Small intestine (tissue), 7 donors: ENCODE results near the gene MICALL2. TPM values are rescaled to one million over a fixed set of nuclear protein-coding genes. Genes with fewer than 3 reads are reported as not detected.

Experiments
- DNase-seq, 2 donors: peaks; one replicate each; pipeline versions ENCODE4 v3.0.0 to v3.0.0-alpha.2; 2013
- FAIRE-seq: peaks from 2 replicates; lab custom pipeline; 2012; peaks lifted over from hg19 to GRCh38; lab: Jason Lieb, UNC
- H3K27ac ChIP-seq, 3 donors: one replicate each; pipeline ENCODE4 v1.5.1; 2013; ENCODE audit warnings: low read length in 2 of 3, mild to moderate bottlenecking in 2 of 3, control low read depth in 1 of 3, inconsistent platforms in 1 of 3, low read depth in 1 of 3, moderate library complexity in 1 of 3
- H3K27me3 ChIP-seq, 3 donors: one replicate each; pipeline ENCODE4 v1.6.1; 2013; ENCODE audit warnings: low read length in 3 of 3, inconsistent platforms in 1 of 3; ENCODE audit not compliant: control insufficient read depth in 3 of 3, insufficient read depth in 3 of 3
- H3K36me3 ChIP-seq, 3 donors: one replicate each; pipeline ENCODE4 v1.6.1; 2013; ENCODE audit warnings: low read length in 3 of 3, inconsistent platforms in 1 of 3, low read depth in 1 of 3, mild to moderate bottlenecking in 1 of 3, moderate library complexity in 1 of 3; ENCODE audit not compliant: control insufficient read depth in 3 of 3, insufficient read depth in 2 of 3
- H3K4me1 ChIP-seq, 3 donors: one replicate each; pipeline ENCODE4 v1.6.1; 2013; ENCODE audit warnings: low read length in 2 of 3, inconsistent platforms in 1 of 3, low read depth in 1 of 3, mild to moderate bottlenecking in 1 of 3, moderate library complexity in 1 of 3; ENCODE audit not compliant: control insufficient read depth in 3 of 3, insufficient read depth in 2 of 3
- H3K4me3 ChIP-seq, 3 donors: one replicate each; pipeline ENCODE4 v1.5.1; 2013; ENCODE audit warnings: low read length in 3 of 3, control low read depth in 1 of 3, inconsistent platforms in 1 of 3, low read depth in 1 of 3, mild to moderate bottlenecking in 1 of 3, moderate library complexity in 1 of 3
- H3K9me3 ChIP-seq, 2 donors: one replicate each; pipeline ENCODE4 v1.6.1; 2013; ENCODE audit warnings: low read depth in 1 of 2, low read length in 1 of 2; ENCODE audit not compliant: control insufficient read depth in 2 of 2, insufficient read depth in 1 of 2
- WGBS, 3 donors: extraction: QIAGEN DNeasy Blood & Tissue Kit; methylation state at CpG; one replicate each; pipeline ENCODE4 v1.1.7; 2013; 5-methylcytosine and 5-hydroxymethylcytosine counted together
- polyA plus RNA-seq, 4 donors: library from polyadenylated mRNA; stranded (reverse) in 3 of 4; unstranded in 1 of 4; fragments of 200-250 nt in 3 of 4; fragments of 120-200 nt in 1 of 4; gene quantifications; one replicate each; pipeline versions ENCODE4 v1.2.1 to v1.2.3, GENCODE V29; 2013
- donor health status: healthy with polysubstance abuse.
- donor health status: control.
- donor health status: control.
- donor health status: Bipolar disorder and iron deficiency.
- donor health status: healthy.

Gene MICALL2
- polyA plus RNA-seq, 4 donors, result 67.9 to 533 (median 264) TPM

- FAIRE-seq, result no peak
- H3K27ac ChIP-seq, result no peak overlapping the region
- no peak for DNase-seq
- no peaks in the 10 kb centered on the region for H3K27me3 ChIP-seq
- no peak overlapping the region for H3K4me3 ChIP-seq
- WGBS, 3 donors, result 95 to 96% (median 96%) methylated on average over 18 of the region's 18 CpGs
- peaks cover 22 to 96% (median 30%) of the 10 kb centered on the region in 3 donors for H3K36me3 ChIP-seq
- no peaks in the 10 kb centered on the region for H3K4me1 ChIP-seq
- H3K9me3 ChIP-seq, result no peaks in the 10 kb centered on the region
Measured at GRCh38 chr7:1489336-1489735, 30.1 kb upstream of the MICALL2 start.

DNA sequence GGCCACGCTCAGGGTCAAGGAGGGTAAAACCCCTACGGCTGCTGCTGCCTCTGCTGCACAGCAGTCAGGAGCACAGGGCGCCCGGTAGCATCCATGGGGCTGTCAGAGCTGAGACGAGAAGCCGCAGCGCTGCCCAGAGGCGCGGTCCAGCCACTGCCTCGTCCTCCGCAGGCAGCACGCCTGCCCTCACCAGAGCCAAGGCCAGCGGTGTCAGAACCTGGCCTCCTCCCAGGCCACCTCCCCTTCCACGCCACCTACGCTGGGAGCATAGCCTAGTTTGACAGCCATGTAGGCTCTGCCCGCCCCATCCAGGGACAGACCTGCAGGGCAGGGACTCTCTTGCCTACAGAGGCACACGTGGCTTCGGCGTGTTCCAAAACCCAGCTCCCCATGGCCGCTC, 28.7 kb upstream of the MICALL2 start:
- Histone ChIP-seq H3K27ac (no peak overlapping the region), H3K4me1 (no peaks in the 10 kb centered on the region), H3K27me3 (no peaks in the 10 kb centered on the region), H3K36me3 (peaks cover 29 to 96% (median 34%) of the 10 kb centered on the region in 3 donors), H3K4me3 (no peak overlapping the region), H3K9me3 (no peaks in the 10 kb centered on the region)
- FAIRE-seq (no peak), DNase-seq (no peak)
- 89 to 96% (median 91%) methylated on average over 15 to 20 of the region's 20 CpGs for WGBS, 3 donors

- Histone ChIP-seq H3K4me1 (no peaks in the 10 kb centered on the region), H3K27me3 (no peaks in the 10 kb centered on the region), H3K4me3 (no peak overlapping the region), H3K36me3 (peaks cover 30 to 97% (median 31%) of the 10 kb centered on the region in 3 donors), H3K27ac (no peak overlapping the region), H3K9me3 (no peaks in the 10 kb centered on the region)
- FAIRE-seq (no peak), DNase-seq (no peak)
- 90 to 96% (median 95%) methylated on average over 23 to 25 of the region's 25 CpGs for WGBS, 3 donors
Measured at GRCh38 chr7:1487466-1487865, 28.2 kb upstream of the MICALL2 start.

GRCh38 chr7:1486571-1486970, 27.3 kb upstream of the MICALL2 start:
- 94 to 96% (median 96%) methylated on average over 19 to 23 of the region's 23 CpGs for WGBS, 3 donors
- FAIRE-seq (no peak), DNase-seq (no peak)
- H3K4me3 ChIP-seq, result no peak overlapping the region
- no peaks in the 10 kb centered on the region for H3K9me3 ChIP-seq
- no peaks in the 10 kb centered on the region for H3K4me1 ChIP-seq
- H3K27ac ChIP-seq, result no peak overlapping the region
- no peaks in the 10 kb centered on the region for H3K27me3 ChIP-seq
- peaks cover 22 to 97% (median 27%) of the 10 kb centered on the region in 3 donors for H3K36me3 ChIP-seq

DNA sequence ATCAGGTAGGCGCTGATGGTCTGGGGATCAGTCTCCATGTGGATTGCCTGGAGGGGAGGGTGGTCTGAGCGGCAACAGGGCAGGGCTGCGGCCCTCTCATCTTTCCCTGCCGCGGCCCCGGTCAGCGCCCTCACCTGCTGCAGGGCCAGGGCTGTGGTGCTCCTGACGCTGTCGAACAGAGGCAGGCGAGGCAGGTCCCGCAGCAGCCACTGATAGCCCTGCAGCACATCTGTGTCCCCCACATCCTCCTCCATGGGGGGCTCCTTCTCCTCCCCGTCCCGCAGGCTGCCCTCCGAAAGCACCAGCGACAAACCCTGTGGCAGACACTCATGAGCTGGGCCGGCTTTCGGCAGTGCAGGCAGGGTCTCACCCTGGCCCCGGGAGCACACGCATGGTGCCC, 25.9 kb upstream of the MICALL2 start:
- H3K9me3 ChIP-seq, result no peaks in the 10 kb centered on the region
- no peak overlapping the region for H3K4me3 ChIP-seq
- DNase-seq (no peak), FAIRE-seq (no peak)
- H3K36me3 ChIP-seq, result peaks cover 28 to 97% (median 36%) of the 10 kb centered on the region in 3 donors
- H3K4me1 ChIP-seq, result no peaks in the 10 kb centered on the region
- H3K27me3 ChIP-seq, result no peaks in the 10 kb centered on the region
- no peak overlapping the region for H3K27ac ChIP-seq
- 97 to 99% (median 97%) methylated on average over 16 to 19 of the region's 19 CpGs for WGBS, 3 donors

GRCh38 chr7:1484569-1484968, 25.3 kb upstream of the MICALL2 start:
- H3K4me1 ChIP-seq, result no peaks in the 10 kb centered on the region
- H3K27ac ChIP-seq, result no peak overlapping the region
- no peaks in the 10 kb centered on the region for H3K9me3 ChIP-seq
- H3K27me3 ChIP-seq, result no peaks in the 10 kb centered on the region
- WGBS, 3 donors, result 91 to 95% (median 95%) methylated on average over 10 to 12 of the region's 12 CpGs
- DNase-seq (no peak), FAIRE-seq (no peak)
- H3K36me3 ChIP-seq, result peaks cover 31 to 97% (median 38%) of the 10 kb centered on the region in 3 donors
- H3K4me3 ChIP-seq, result no peak overlapping the region

DNA sequence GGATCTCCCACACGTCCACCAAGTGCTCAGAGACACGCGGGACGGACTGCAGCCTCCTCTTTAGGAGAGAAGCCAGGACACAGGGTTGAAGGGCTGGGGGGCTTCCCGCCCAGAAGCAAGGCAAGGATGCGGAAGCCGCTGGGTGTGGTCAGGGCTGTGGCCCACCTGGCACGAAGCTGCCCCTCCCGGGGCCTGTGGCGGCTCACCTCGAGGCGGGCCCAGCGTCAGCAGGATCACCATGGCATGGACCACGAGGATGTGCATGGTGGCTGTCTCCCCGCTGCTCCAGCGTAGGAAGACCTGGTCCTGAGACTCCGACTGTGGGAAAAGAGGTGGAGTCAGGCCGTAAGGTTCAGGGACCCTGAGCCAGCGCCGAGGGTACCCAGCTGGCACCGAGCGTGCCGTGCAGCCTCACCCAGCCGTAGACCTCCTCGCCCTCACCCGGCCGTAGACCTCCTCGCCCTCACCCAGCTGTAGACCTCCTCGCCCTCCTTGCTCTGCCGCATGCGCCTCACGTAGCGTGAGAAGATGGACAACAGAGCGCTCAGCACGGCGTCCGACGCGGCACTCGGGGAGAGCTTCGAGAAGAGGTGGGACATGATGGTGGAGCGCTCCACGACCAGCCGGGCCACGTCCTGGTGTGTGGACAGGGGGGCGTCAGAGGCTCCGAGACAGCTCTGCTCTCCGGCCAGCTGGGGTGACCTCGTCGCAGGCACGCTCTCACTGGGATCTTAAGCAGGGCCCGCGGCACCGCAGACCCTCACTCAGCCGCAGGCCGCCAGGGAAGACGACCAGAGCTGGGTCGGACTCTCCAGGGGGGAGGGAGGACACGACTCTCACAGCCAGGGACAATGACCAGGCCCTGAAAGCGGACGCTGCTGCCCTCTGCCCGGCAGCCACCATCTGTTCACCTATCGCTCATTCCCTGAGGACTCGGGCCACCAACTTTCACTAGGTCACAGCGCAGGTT, 24.6 kb upstream of the MICALL2 start:
- H3K36me3 ChIP-seq, result peaks cover 29 to 97% (median 34%) of the 10 kb centered on the region in 3 donors
- DNase-seq (no peak), FAIRE-seq (no peak)
- WGBS, 3 donors, result 93 to 96% (median 95%) methylated on average over 65 of the region's 65 CpGs
- H3K4me3 ChIP-seq, result no peak overlapping the region
- H3K27ac ChIP-seq, result no peak overlapping the region
- H3K9me3 ChIP-seq, result no peaks in the 10 kb centered on the region
- no peaks in the 10 kb centered on the region for H3K4me1 ChIP-seq
- H3K27me3 ChIP-seq, result no peaks in the 10 kb centered on the region

DNA sequence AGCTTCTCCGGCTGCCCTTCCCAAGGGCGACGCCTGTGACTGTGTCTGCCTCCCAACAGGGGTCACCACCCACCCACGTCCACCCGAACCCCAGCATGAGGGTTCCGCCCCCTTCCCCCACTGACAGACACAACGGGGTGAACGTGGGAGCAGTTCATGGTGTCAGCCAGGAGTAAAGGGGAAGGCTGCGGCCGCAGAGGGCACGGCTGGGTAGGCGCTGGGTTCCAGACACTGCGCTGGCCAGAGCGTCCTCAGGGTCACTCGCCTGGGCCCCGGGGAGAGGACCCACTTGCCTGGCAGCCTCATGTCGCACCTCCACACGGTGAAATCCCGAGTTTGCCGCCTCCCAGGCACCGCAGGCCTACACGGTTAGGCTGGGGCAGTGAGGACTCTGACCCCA, 23.8 kb upstream of the MICALL2 start:
- H3K27ac ChIP-seq, result no peak overlapping the region
- DNase-seq (no peak), FAIRE-seq (no peak)
- H3K9me3 ChIP-seq, result no peaks in the 10 kb centered on the region
- 89 to 91% (median 90%) methylated on average over 20 to 22 of the region's 22 CpGs for WGBS, 3 donors
- peaks cover 30 to 97% (median 30%) of the 10 kb centered on the region in 3 donors for H3K36me3 ChIP-seq
- no peak overlapping the region for H3K4me3 ChIP-seq
- H3K27me3 ChIP-seq, result no peaks in the 10 kb centered on the region
- no peaks in the 10 kb centered on the region for H3K4me1 ChIP-seq
